NAMALWA (cell line): Measurements from ENCODE around the gene USH1G.
"Not testable (repeated sequence)": the region's sequence is repeated elsewhere in the genome, so short reads cannot be mapped to it uniquely, and the experiment has no call there.

Experiments
- DNase-seq: peaks from one replicate; pipeline ENCODE4 v3.0.0-alpha.2; 2015; ENCODE audit warnings: low spot score

Gene USH1G

DNA sequence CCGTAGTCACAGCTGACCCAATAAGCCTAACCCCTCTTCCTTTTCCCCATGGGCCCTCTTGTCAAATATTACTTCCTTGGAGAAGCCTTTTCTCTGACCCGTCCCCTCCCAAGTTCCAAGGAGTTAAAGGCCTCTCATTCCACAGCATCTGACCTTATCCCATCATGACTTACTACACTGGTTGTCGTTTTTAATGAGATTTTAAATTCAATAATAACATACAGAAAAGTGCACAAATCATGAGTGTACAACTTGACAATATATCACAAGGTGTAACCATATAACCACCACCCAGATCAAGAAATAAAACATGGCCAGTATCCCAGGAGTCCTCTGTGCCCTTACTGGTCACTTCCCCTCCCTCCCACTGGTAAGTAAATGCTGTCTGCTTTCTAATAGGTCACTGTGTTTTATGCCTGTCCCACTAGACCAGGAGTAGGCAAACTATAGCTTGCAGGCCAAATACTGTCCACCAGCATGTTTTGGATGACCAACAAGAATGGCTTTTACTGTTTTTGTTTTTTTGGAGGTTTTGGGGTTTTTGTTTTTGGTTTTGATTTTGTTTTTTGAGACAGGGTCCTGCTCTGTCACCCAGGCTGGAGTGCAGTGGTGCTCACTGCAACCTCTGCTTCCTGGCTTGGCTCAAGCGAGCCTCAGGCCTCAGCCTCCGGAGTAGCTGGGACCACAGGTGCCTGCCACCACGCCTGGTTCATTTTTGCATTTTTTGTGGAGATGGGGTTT lies 49.0 kb downstream of the USH1G start:
- peak; percentile 24 for DNase-seq

DNA sequence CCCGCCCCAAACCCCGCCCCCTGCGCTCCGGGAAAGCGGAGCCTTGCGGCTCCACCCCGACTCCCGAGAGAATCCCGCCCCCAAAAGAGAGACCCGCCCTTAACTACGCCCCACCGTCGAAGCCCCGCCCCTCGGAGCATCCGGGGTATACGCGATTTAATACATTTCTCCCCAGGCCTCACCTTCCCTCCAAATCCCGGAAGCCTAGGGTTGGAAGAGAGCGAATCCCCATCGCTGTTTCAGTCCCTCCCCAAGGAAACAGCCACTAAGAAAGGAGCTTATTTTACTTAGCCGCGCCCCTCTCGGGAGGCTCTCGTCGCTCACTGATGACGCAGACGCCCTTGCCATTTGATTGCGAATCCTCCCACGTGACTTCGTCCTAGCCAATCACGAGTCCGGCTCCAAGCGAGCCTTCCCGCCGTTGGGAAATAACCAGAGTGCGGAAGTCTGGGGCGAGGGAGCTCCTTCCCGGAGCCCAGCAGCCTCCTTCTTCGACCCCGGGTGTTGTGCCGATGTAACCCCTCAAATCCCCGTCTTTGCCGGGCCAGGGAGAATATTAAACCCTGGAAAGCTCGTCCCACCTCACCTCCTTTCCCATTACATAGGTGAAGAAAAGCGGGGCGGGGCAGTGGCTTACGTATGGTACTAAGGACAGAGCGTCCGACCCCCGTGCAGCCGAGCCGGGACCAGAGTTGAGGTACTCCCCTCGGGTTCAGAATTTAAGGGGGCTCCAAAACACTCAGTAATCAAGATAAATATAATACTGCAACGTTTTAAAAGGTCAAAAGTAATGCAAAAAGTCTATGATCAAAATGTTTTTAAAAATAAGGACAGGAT lies 49.8 kb downstream of the USH1G start:
- DNase-seq = peak; percentile 100

DNA sequence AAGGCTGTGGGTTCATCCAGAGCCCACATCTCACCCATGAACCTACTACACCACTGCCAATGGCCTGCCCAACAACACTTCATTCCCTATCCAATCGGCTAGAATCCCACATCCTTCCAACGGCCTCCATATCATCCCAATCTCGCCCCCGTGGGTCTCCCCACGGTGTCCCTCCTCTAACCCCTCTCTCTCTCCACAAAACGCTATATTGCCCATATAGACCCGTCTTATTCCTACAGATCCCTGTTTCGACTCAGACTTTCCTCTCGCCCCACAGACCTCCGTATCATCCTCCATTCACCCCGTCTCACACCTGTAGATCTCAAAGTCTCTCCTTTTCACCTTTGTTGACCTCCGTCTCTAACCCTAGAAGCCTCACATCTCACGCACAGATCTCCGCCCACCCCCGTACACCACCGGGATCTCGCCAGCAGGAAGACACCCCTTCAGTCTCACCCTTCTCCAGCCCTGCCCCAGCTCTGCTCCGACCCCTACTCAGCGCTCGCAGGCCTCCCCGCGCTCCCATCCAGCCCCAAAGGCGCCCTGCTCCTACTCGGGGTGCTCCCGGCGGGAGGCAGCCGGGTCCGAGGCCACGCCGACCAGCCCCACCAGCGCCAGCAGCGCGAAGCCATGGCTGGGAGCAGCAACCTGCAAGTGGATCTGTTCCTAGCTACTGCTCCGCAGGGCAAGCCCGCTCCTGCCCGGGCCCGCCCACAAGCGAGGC lies 50.6 kb downstream of the USH1G start, which contains the start of gene FDXR:
FDXR (minus strand) TSS at position 682 of the 724 bp plus-strand sequence; CDS start at position 632, 50 bp downstream.
- no peak for DNase-seq

DNA sequence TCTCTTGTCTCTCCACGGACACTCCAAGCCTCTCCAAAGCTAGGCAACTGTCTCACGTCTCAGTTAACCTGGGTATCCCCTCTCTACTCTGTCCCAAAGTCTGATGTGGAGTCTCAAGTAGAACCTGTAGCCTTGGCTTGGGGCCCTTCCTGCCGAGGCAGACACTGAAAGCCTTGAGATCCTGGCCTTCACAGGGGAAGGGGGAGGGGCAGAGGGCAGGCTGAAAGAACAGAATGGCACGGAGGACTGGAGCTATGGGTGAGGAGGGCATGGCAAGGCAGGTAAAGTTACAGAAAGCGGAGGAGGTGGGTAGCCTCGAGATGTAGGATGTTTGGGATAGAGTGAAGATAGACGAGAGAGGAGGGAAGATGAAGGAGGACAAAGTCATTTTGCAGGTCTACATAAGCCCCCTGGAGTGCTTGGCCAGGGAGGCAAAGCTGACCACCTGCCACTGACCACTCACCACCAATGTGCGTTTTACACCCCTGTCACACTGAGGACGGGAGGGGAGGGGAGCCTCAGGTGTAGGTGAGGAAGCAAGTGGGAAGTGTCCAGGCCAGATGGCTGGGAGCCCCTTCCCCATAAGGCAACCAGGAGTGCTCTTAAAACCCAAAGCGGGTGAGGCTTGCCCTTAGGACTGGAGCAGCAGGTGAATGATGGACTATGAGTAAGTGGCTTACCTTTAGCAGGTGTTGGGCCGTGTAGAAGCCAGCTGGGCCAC lies 51.5 kb downstream of the USH1G start:
- no peak for DNase-seq

DNA sequence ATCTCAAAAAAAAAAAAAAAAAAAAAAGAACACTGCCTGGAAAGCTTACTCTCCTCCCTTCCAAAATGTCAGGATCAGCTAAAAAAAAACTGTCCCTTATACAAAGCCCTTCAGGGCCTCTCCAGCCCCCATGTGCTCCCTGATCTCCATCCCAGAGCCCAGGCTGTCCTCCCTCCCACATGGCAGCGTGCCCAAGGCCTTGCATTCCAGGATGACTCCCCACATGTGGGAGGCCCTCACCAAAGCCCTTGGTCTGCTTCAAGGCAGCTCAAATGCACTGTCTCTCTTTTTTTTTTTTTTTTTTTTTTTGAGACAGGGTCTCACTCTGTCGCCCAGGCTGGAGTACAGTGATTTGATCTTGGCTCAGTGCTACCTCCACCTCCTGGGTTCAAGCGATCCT lies 52.5 kb downstream of the USH1G start:
- no peak for DNase-seq

DNA sequence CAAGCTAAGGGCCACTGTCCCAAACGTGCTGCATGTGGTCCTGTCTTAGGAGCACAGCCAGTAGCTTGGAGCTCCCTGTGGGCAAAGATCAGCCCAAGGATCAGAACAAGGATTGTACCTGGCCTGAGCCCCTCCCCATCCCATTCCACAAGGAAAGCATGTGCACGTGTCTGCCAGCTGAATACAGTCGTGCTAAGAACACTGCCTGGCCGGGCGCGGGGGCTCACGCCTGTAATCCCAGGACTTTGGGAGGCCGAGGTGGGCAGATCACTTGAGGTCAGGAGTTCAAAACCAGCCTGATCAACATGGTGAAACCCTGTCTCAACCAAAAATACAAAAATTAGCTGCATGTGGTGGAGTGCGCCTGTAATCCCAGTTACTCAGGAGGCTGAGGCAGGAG lies 53.0 kb downstream of the USH1G start:
- DNase-seq = not testable (repeated sequence)

DNA sequence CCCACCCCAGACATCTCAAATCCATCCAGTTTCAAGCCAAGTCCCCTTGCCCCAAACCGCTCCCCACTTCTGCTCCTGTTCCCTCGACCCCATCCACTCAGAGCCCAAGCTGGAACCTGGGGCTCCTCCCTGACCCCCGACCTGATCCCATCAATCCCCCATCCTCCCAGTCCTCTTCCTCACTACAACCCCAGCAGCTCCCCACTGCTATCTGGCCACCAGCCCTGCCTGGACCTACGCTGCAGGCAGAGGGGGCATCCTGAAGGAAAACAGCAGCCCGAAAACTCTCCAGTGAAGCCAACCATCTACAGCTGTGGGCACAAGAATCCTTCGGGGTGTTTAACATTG lies 54.2 kb downstream of the USH1G start:
- DNase-seq = no peak

DNA sequence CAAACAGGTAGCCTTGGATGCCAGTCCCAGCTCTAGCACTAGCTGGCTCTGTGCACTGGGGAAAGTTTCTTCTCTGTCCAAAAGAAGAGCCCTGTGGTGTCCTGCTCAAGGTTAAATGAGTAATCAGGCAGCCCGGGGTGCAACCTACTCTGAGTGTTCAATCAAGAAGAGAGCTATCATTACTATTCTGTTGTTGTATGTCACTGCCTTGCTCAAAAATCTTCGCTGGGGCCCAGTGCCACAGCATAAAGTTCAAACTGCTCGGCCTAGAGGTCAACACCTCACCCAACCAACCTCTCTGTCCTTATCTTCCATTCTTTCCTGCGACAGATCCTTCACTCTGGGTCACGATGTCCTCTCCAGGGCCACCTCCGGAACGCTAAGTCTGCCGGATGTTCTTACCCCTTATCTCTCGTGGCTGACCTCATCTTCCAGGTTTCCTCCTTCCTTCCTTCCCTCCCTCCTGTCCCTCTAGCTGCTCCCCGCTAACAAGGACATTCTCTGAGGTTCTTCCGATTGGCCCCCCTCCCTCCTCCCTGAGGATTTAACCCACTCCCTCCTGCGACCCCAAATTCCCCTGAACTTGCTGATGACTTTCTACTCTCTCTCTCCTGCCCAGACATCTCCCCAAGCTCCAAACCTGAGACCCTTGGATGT lies 54.7 kb downstream of the USH1G start:
- no peak for DNase-seq

DNA sequence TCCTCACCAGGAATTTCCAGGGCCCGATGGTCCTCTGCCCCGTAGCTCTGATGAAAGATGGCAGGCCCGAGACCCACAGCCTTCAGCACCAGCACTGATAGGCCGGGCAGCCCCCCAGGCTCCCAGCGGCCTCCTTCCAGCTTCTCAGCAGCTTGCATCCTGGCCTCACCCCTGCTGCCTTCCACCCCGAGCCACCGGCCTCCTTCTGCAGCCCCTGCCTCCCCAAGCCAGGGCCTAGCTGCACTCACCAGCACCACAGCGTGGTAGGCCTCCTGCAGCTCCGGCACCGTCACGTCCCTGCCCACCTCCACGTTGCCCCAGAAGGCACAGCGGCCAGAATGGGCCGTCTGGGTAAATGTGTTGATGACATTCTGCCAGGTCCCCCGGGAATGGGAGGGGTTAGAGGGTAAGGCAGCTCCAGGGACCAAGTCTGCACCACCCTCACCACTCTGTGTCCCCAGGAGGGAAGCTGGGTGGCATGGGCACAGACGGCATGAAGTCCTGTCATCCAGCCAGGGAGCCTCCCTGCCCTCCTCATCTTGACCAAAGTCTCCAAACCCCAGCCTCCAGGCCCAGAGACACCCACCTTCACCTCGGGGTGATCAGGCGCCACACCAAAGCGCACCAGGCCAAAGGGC lies 56.7 kb downstream of the USH1G start:
- DNase-seq = no peak
